Fibroblast of mammary gland (primary cell): ENCODE measurements around the gene TAS2R39.
A peak's percentile ranks its signal among the peaks of the same experiment; 100 is the strongest.

Experiments used
- DNase-seq: peaks from one replicate; pipeline ENCODE4 v3.0.0-alpha.2; 2010; ENCODE audit warnings: low read depth
- H3K4me3 ChIP-seq: 2 replicates; pipeline ENCODE4 v1.5.1; 2011; ENCODE audit warnings: low read depth, mild to moderate bottlenecking, low read length, moderate library complexity; ENCODE audit not compliant: control insufficient read depth
- TF ChIP-seq, protein P1 (sequence below): conservative IDR thresholded peaks from 2 replicates; pipeline ENCODE4 v1.5.1; 2011; ENCODE audit warnings: low read depth, low read length, inconsistent platforms; ENCODE audit not compliant: control insufficient read depth, insufficient read depth

TAS2R39 gene

DNA sequence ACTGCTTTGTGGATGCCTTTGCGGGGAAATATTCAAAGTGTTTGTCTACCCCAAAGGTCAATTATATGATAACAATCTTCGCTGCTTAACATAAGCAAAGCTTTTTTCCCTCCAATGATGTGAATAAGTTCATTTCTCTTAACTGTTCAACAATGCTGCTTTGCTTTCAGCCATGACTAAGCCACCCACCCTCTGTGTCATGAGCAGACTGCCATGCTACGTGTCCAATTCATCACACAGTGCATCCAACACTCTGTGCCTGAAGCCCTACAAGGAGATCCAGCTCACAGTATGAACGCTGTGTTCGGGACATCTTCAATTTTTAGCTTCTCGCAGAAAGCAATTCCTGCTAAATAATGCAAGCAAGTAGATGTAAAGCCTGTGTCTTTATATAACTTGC is 32.9 kb downstream of the TAS2R39 start:
- H3K4me3 ChIP-seq, result no peak overlapping the region
- DNase-seq, result peak; percentile 68
- TF ChIP-seq, protein P1, sequence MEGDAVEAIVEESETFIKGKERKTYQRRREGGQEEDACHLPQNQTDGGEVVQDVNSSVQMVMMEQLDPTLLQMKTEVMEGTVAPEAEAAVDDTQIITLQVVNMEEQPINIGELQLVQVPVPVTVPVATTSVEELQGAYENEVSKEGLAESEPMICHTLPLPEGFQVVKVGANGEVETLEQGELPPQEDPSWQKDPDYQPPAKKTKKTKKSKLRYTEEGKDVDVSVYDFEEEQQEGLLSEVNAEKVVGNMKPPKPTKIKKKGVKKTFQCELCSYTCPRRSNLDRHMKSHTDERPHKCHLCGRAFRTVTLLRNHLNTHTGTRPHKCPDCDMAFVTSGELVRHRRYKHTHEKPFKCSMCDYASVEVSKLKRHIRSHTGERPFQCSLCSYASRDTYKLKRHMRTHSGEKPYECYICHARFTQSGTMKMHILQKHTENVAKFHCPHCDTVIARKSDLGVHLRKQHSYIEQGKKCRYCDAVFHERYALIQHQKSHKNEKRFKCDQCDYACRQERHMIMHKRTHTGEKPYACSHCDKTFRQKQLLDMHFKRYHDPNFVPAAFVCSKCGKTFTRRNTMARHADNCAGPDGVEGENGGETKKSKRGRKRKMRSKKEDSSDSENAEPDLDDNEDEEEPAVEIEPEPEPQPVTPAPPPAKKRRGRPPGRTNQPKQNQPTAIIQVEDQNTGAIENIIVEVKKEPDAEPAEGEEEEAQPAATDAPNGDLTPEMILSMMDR, result no peak

DNA sequence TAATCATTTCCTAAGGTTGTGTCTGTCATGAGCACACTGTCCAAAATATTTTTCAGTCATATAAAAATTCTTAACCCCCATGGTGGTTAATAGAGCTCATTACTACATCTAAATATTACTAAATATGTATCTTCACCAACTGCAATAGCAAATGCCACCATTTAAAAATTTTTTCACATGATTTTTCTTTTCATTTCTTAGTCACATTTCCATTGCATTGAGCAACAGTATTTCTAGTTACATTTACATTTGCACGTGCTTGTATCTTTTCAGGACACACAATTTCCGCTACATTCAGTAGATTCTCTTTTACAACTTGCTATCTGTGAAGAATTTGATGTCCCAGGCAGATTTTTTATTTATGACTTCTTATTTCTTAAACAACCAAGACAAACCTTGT is 33.5 kb downstream of the TAS2R39 start:
- no peak overlapping the region for H3K4me3 ChIP-seq
- TF ChIP-seq, protein P1, result no peak
- DNase-seq, result no peak

DNA sequence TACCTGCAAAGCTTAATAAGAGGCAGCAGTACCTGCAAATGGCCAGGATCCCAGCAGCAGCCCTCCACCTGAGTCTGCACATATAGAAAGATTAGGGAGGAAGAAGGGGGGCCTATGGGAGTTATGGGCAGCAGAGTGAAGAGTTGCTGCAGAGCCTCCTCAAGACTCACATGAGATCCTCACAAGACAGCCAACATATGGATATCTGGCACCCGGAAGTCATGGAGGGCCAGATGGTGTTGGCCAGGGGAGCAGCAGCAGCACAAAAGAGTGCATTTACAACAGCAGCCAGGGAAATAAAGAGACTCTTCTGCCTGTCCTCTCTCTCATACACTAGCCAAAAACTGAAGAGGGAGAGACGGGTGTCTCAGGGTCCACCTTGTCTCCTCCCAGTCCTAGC is 34.6 kb downstream of the TAS2R39 start:
- H3K4me3 ChIP-seq, result no peak overlapping the region
- TF ChIP-seq, protein P1, result no peak

DNA sequence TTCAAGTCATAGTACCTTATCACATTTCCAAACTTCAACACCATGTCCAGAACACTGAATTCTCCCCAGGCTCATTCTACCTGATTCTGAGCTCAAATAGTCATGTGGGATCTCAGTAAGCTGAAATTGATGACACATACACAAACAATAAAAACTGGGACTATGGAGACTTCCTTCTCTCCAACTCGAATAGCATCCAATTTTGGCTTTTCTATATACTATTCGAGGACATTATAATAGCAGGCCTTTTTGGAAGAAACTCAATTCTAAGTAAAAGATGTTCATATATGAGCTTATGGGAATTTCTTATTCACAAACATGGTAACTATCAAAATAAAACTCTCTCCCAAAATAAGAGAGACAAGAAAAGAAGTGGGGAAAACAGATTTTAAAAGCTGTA is 38.1 kb downstream of the TAS2R39 start:
- no peak overlapping the region for H3K4me3 ChIP-seq
- no peak for DNase-seq
- TF ChIP-seq, protein P1, result no peak

More for the DNA sequence above, 34.6 kb downstream of the TAS2R39 start:
- DNase-seq, result no peak

DNA sequence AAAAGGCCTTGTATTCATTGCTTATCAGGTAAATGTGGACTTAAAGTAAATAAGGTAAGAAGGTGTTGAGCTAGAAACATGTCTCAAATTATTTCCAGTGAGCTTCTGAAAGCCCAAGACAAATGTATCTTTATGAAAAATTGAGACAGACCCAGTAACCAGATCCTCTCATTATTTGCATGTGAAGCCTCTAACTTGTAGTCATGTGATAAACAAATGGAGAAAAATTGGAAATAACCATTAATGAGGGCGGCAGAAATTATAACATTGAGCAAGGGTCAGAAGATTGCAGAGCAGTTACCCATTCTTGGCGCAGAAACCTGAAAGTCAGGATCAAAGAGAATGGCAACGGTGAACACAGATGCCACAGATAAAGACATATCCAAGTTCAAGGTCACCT is 38.5 kb downstream of the TAS2R39 start, which contains the start of gene TAS2R40:
Gene TAS2R40, plus strand, starts transcription at position 301 of the 400 bp plus-strand sequence. Its CDS starts 42 bp downstream, at position 343.
- no peak within 1 kb of the TSS for H3K4me3 ChIP-seq
- DNase-seq, result no peak

DNA sequence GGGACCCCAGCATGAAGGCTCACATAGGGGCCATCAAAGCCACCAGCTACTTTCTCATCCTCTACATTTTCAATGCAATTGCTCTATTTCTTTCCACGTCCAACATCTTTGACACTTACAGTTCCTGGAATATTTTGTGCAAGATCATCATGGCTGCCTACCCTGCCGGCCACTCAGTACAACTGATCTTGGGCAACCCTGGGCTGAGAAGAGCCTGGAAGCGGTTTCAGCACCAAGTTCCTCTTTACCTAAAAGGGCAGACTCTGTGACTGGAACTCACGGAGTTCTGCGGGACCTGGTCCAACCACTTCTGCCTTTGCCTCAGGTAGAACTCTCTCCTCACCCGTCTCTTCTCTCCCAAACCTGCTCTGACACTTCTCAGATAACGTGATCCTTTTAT is 39.6 kb downstream of the TAS2R39 start:
- TF ChIP-seq, protein P1, result no peak
- no peak for DNase-seq
- no peak overlapping the region for H3K4me3 ChIP-seq

More for the DNA sequence above, 38.5 kb downstream of the TAS2R39 start, which contains the start of gene TAS2R40:
- TF ChIP-seq, protein P1, result no peak

DNA sequence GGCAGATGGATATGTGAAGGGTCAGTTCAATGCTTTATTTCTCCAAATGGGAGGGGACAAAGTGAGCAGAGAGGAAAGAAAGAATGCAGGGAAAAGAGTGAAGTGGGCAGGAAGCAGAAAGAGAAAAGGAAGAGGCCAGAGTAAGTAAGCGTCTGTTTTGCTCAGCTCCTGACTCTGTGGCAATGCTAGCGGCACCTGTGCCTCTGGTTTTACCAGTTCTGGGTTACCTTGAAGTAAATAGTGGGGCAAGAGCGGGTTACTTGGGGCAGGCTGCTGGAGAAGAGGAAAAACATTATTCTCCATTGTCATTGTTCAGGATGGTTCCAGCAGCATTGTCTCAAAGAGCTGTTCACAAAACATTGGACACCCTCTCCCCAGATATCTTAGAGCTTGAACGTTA is 40.6 kb downstream of the TAS2R39 start:
- H3K4me3 ChIP-seq, result no peak overlapping the region
- no peak for DNase-seq

More for the DNA sequence above, 40.6 kb downstream of the TAS2R39 start:
- TF ChIP-seq, protein P1, result no peak
